Skin epidermis (tissue), 12 donors: Measurements from ENCODE around the gene GALR2.
A peak's percentile ranks its signal among the peaks of the same experiment; 100 is the strongest.
"Not testable (repeated sequence)": the region's sequence is repeated elsewhere in the genome, so short reads cannot be mapped to it uniquely, and the experiment has no call there.

ENCODE experiments used
- H3K27ac ChIP-seq, 21 experiments: fragments of 200-600 bp; sonication (generic) in 11 of 21; one replicate each; pipeline ENCODE4 v1.5.0; 2020; ENCODE audit warnings: mild to moderate bottlenecking in 3 of 21, inconsistent platforms in 2 of 21, moderate library complexity in 2 of 21
- H3K4me3 ChIP-seq, 7 experiments: fragments of 200-600 bp; sonication (generic) in 2 of 7; one replicate each; pipeline ENCODE4 v1.5.0; 2020; ENCODE audit warnings: inconsistent platforms in 2 of 7, mild to moderate bottlenecking in 2 of 7, moderate library complexity in 1 of 7

GALR2 gene

GRCh38 chr17:76074390-76075363 lies at the start of gene GALR2:
GALR2 (plus strand) TSS chr17:76074781; CDS start chr17:76074884, 103 bp downstream.
- Histone ChIP-seq H3K27ac (no peak within 1 kb of the TSS), H3K4me3 (peak within 1 kb of the TSS in 2 of 7 experiments; percentile 1 to 24)

- Histone ChIP-seq H3K27ac (peak overlapping the region in 11 of 21 experiments; percentile 1 to 93 (median 87)), H3K4me3 (peak overlapping the region; percentile 27 to 51 (median 46))
These were observed 49.3 kb upstream of the GALR2 start for GRCh38 chr17:76025294-76025693.

GRCh38 chr17:76026714-76027158 lies 47.8 kb upstream of the GALR2 start:
- Histone ChIP-seq H3K4me3 (peak overlapping the region; percentile 27 to 51 (median 46)), H3K27ac (peak overlapping the region; percentile 31 to 93 (median 87))

- peak within 1 kb of the TSS; percentile 27 to 51 (median 46) for H3K4me3 ChIP-seq
- peak within 1 kb of the TSS; percentile 31 to 93 (median 87) for H3K27ac ChIP-seq
These were observed 47.3 kb upstream of the GALR2 start, which contains the start of gene EVPL for GRCh38 chr17:76027159-76027839. EVPL (minus strand) TSS chr17:76027306; CDS start chr17:76027198, 108 bp downstream.

GRCh38 chr17:76032073-76032779 lies 42.4 kb upstream of the GALR2 start:
- Histone ChIP-seq H3K27ac (no peak overlapping the region), H3K4me3 (no peak overlapping the region)

- Histone ChIP-seq H3K4me3 (no peak overlapping the region), H3K27ac (no peak overlapping the region)
These were observed 41.8 kb upstream of the GALR2 start for GRCh38 chr17:76032780-76033108.

GRCh38 chr17:76033139-76033538 lies 41.4 kb upstream of the GALR2 start:
- no peak overlapping the region for H3K27ac ChIP-seq
- no peak overlapping the region for H3K4me3 ChIP-seq

- Histone ChIP-seq H3K27ac (no peak overlapping the region), H3K4me3 (no peak overlapping the region)
These were observed 39.9 kb upstream of the GALR2 start for GRCh38 chr17:76034428-76035350.

- Histone ChIP-seq H3K27ac (no peak overlapping the region), H3K4me3 (no peak overlapping the region)
These were observed 37.9 kb upstream of the GALR2 start for GRCh38 chr17:76036497-76037261.

- no peak overlapping the region for H3K4me3 ChIP-seq
- H3K27ac ChIP-seq: no peak overlapping the region
These were observed 36.5 kb upstream of the GALR2 start for GRCh38 chr17:76038050-76038449.

- H3K4me3 ChIP-seq: no peak overlapping the region
- H3K27ac ChIP-seq: no peak overlapping the region
These were observed 35.5 kb upstream of the GALR2 start for GRCh38 chr17:76039121-76039520.

- Histone ChIP-seq H3K4me3 (no peak overlapping the region), H3K27ac (no peak overlapping the region)
These were observed 34.2 kb upstream of the GALR2 start for GRCh38 chr17:76040376-76040775.

- not testable (repeated sequence) for H3K4me3 ChIP-seq
- H3K27ac ChIP-seq: peak overlapping the region in 1 of 21 experiments; percentile 69
These were observed 31.7 kb upstream of the GALR2 start for GRCh38 chr17:76042868-76043267.

GRCh38 chr17:76044475-76045007 lies 30.0 kb upstream of the GALR2 start:
- not testable (repeated sequence) for H3K4me3 ChIP-seq
- peak overlapping the region in 10 of 21 experiments; percentile 16 to 69 (median 48) for H3K27ac ChIP-seq

- H3K27ac ChIP-seq: peak overlapping the region in 1 of 21 experiments; percentile 3
These were observed 28.5 kb upstream of the GALR2 start for GRCh38 chr17:76046064-76046463.

GRCh38 chr17:76048025-76048605 lies 26.5 kb upstream of the GALR2 start:
- H3K27ac ChIP-seq: no peak overlapping the region
- no peak overlapping the region for H3K4me3 ChIP-seq

More at GRCh38 chr17:76046064-76046463, 28.5 kb upstream of the GALR2 start:
- no peak overlapping the region for H3K4me3 ChIP-seq

- Histone ChIP-seq H3K27ac (no peak overlapping the region), H3K4me3 (no peak overlapping the region)
These were observed 25.9 kb upstream of the GALR2 start for GRCh38 chr17:76048711-76049110.
